CD4-positive, alpha-beta T cell treated with Interleukin-15 for 4 hours (primary cell): Measurements from ENCODE around the gene OPA3.

Experiments
- DNase-seq: peaks from one replicate; pipeline ENCODE4 v3.0.0-alpha.2; 2020; ENCODE audit warnings: low spot score

The OPA3 gene

DNA sequence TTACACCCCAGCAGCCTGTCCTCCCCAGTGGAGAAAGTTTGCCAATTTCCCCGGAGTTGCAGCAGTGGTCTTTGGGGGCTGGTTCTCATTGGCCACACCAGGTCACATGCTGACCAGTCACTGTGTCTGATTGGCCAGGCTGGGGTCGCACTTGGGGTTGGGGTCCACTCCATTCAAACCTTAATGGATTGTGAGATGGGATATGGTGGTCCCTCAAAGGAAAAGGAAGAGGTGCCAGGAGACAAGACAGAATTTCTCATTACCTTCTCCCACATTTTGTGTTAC is 82.9 kb downstream of the OPA3 start:
- DNase-seq = no peak

DNA sequence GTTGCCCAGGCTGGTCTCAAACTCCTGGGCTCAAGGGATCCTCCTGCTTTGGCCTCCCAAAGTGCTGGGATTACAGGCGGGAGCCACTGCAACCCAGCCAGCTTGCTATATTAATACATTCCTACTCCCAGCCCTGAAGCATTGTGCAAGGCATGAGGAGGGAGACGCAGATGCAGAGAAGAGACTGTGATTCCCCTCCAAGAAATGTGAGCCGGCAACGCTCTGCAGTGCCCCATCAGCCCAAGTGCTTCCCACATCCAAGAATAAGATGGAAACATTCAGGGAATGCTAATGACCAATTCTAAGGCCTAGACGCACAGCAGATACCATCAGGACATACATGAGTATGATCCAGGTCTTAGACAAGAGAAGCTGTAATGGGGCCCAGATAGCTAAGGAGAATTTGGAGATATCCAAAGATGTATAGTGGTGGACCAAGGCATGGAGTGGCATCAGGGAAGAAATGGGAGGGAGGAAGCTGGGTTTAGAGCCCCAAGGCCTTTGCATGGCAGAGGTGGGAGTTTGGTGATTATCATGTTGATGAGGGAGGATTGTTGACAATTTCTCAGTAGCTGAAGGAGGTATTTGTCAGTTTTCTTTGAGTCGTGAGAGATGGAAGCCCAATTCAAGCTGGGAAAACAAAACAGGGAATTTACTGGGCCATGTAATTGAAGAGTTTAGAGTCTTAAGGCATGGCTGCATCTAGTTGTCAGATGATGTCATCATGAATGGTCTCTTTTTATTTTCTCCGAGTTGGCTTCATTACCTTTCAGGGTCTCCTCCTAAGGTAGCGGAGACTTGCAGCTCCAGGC is 83.5 kb downstream of the OPA3 start:
- DNase-seq = no peak

GRCh38 chr19:45499196-45500180 is 85.1 kb downstream of the OPA3 start:
- DNase-seq = peak; percentile 58

- DNase-seq = peak; percentile 67
Measured at GRCh38 chr19:45498411-45499195, 86.0 kb downstream of the OPA3 start, which contains the start of gene PPM1N. TSS of gene PPM1N (plus strand) at chr19:45498443. CDS start at chr19:45498473, 30 bp downstream.

GRCh38 chr19:45497791-45498190 is 86.8 kb downstream of the OPA3 start:
- DNase-seq = no peak

DNA sequence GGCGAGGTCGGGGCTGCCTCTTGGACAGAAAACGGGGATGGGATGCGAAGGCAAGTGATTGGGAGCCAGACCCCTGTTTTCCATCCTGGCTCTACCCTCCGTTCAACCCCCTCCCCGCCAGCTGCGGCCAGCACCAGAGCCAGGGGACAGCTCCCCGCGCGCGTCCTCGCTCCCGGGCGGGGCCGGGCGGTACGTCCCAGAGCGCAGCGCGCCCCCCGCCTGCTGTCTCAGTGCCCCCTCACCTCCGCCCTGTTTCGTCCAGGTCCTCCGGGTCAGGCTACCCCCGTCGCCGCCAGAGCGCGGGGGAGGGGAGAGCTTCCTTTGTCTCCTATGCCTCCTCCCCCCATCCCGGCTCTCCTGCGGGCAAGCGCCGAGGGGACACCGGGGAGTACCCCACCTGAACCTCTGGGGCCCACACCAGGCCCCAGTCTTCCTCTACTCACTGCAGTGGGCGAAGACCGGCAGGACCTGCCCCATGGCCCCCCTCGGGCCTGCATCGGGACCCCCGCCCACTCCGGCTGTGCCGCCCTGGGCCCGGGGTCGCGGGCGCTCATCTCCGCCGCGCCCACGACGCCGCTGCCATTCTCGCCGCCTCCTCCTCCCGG is 88.2 kb downstream of the OPA3 start:
- DNase-seq = no peak

GRCh38 chr19:45495178-45495577 is 89.4 kb downstream of the OPA3 start:
- DNase-seq = no peak

- no peak for DNase-seq
Measured at GRCh38 chr19:45494261-45494916, 90.2 kb downstream of the OPA3 start.

DNA sequence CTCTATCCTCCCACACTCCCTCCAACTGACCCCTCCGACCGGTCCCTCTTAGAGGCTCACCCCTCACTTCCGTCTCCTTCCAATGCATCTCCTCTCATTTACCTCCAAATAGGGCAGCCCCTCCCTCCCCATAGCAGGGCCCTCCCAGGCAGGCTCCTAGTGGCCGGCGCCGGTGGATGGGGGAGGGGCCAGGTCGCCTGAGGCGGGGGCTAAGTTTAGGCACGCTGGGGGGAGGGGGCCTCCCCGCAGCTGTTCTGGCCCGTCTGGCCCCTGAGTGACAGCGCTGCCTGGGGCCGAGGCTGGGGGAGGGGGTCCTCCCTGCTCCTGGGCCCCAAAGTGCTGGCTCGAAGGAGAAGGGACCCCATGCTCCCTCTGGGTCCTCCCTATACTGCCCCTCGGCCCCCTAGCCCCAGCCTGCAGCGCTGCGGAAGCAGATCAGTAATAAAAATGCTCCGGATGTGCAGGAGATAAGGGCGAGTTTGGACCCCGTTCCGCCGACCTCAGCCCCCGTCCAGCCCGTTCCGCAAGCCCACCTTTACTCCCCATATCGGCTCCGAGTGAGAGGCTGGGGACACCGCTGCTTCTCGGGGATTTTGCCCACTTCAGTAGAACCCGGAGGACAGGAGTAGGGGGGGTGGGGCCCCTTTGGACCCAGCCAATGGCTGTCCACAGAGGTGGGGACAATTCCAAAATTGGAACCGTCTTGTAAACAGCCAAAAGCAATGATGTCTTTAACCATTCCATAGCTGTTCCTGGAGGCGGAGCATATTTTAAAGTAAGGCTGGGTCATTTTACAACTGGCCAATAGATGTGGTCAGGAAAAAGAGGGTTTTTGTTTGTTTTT is 91.8 kb downstream of the OPA3 start:
- no peak for DNase-seq

GRCh38 chr19:45492137-45492626 is 92.4 kb downstream of the OPA3 start:
- no peak for DNase-seq

DNA sequence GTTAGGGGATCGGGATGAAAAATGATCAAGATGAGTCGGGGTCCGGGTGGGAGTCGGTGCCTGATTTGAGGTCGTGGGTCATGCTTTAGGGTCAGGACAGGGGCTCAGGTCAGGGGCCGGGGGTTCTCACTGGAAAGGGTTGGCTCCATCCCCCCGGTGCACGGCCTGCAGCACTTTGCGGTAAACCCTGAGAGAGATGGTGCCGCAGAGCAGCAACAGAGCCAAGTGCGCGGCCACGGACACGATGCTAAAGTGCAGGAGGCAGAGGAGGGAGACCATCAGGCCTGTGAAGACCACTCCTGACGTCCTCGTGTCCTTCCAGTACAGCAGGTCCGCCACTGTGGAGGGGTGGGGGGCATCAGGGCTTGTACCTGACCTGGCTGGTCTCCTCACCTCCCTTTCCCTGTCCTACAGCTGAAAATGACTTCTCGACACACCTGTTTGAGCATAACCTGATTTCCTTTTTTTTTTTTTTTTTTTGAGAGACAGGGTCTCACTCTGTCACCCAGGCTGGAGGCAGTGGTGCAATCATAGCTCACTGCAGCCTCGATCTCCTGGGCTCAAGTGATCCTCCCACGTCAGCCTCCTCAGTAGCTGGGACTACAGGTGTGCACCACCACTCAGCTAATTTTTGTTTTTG is 95.3 kb downstream of the OPA3 start:
- no peak for DNase-seq

GRCh38 chr19:45488708-45489107 is 95.9 kb downstream of the OPA3 start:
- DNase-seq = no peak

GRCh38 chr19:45485305-45486077 is 99.1 kb downstream of the OPA3 start:
- DNase-seq = peak; percentile 97

GRCh38 chr19:45484273-45484945 is 100.2 kb downstream of the OPA3 start:
- DNase-seq = no peak

DNA sequence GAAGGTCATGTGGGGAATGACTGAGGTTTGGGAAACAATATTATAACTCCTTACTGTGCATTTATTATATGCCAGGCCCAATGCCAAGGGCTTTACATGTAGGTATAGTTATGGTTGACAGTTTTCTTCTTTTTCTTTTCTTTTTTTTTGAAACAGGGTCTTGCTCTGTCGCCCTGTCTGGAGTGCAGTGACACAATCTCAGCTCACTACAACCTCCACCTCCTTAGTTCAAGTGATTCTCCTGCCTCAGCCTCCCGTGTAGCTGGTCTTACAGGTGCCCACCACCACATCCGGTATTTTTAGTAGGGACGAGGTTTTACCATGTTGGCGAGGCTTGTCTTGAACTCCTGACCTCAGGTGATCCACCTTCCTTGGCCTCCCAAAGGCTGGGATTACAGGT is 101.6 kb downstream of the OPA3 start:
- no peak for DNase-seq

- DNase-seq = peak; percentile 95
Measured at GRCh38 chr19:45478454-45479238, 106.0 kb downstream of the OPA3 start.

DNA sequence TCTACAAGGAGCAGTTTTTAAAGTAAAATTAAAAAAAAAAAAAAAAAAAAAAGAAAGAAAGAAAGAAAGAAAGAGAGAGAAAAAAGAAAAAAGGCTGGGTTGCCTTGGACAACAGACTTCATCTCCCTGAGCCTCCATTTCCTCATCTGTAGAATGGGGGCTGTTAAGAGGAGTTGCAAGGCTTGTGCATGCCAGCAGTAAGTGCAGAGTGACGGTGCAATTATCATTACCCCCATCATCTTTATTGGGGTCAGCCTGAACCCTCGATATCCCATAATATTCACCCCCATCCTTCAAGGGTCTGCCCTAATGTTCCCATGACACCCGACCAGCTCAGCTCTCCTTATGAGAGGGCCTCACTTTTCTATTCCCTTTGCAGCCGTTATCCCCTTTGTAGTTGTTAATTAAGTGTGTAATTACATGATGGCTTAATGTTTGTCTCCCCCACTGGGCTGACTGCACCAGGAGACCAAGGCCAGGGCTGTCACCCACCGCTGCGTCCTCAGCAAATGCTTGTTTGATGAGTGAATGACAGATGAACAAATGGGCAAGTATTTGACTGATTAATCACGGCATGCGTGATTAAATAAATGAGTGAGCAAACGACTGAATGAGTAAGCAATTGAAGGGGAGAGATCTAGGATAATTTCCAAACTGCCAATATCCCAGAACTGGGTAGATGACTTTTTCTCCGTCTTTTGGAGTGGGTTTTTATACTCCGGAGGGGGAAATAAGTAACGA is 106.7 kb downstream of the OPA3 start:
- DNase-seq = no peak
